ENCODE measurements around the gene SNAPC5. TPM values are rescaled to one million over a fixed set of nuclear protein-coding genes. Genes with fewer than 3 reads are reported as not detected.

The SNAPC5 gene
- total RNA-seq, 1 experiment from 2014 or later, result 28.3 TPM

DNA sequence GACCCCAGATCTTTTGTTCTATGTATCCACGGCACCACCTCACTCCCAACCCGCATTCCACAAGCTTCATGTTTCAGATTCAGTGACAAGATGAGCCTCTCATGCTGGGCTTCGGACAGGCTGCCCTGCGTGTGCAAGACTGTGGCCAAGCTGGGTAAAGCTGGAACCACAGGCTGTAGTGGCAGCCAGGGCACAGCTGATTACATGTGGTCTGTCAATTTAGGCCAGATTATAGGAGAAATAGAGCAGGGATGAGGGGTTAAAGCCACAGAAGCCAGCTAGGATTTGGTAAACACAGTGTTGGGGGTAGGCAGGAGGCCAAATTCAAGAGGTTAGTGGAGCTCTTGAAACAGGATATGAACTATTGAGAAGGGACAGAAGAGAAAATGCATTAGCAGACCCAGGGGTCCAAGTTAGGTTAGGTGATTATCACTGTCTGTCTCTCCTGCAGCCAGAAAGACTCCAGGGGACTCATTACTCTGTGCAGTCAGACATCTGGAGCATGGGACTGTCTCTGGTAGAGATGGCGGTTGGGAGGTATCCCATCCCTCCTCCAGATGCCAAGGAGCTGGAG is 12.9 kb downstream of the SNAPC5 start (continued):
- TF ChIP-seq, protein P1, sequence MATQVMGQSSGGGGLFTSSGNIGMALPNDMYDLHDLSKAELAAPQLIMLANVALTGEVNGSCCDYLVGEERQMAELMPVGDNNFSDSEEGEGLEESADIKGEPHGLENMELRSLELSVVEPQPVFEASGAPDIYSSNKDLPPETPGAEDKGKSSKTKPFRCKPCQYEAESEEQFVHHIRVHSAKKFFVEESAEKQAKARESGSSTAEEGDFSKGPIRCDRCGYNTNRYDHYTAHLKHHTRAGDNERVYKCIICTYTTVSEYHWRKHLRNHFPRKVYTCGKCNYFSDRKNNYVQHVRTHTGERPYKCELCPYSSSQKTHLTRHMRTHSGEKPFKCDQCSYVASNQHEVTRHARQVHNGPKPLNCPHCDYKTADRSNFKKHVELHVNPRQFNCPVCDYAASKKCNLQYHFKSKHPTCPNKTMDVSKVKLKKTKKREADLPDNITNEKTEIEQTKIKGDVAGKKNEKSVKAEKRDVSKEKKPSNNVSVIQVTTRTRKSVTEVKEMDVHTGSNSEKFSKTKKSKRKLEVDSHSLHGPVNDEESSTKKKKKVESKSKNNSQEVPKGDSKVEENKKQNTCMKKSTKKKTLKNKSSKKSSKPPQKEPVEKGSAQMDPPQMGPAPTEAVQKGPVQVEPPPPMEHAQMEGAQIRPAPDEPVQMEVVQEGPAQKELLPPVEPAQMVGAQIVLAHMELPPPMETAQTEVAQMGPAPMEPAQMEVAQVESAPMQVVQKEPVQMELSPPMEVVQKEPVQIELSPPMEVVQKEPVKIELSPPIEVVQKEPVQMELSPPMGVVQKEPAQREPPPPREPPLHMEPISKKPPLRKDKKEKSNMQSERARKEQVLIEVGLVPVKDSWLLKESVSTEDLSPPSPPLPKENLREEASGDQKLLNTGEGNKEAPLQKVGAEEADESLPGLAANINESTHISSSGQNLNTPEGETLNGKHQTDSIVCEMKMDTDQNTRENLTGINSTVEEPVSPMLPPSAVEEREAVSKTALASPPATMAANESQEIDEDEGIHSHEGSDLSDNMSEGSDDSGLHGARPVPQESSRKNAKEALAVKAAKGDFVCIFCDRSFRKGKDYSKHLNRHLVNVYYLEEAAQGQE (IDR thresholded peaks at IDR 0.05; ENCODE audit: low read depth), result no peak
- no peak for TF ChIP-seq SIN3A (IDR thresholded peaks at IDR 0.05; ENCODE audit: low read depth)
- no peak for TF ChIP-seq ZNF274 (IDR thresholded peaks at IDR 0.05; ENCODE audit: low read depth, low read length)
- no peak for TF ChIP-seq ZFX (IDR thresholded peaks at IDR 0.05)
- TF ChIP-seq EZH2phosphoT487 (IDR thresholded peaks at IDR 0.05; ENCODE audit: borderline replicate concordance), result no peak
- no peak for TF ChIP-seq SP1 (IDR thresholded peaks at IDR 0.05; ENCODE audit: low read depth)
- TF ChIP-seq JUND (IDR thresholded peaks at IDR 0.05), result no peak
- no peak for TF ChIP-seq POLR2A (IDR thresholded peaks at IDR 0.05; ENCODE audit: borderline replicate concordance, extremely low read depth, insufficient read depth, insufficient read length)
- no peak for TF ChIP-seq EZH2 (IDR thresholded peaks at IDR 0.05)
- no peak for TF ChIP-seq RAD21 (IDR thresholded peaks at IDR 0.05; ENCODE audit: low read depth)

DNA sequence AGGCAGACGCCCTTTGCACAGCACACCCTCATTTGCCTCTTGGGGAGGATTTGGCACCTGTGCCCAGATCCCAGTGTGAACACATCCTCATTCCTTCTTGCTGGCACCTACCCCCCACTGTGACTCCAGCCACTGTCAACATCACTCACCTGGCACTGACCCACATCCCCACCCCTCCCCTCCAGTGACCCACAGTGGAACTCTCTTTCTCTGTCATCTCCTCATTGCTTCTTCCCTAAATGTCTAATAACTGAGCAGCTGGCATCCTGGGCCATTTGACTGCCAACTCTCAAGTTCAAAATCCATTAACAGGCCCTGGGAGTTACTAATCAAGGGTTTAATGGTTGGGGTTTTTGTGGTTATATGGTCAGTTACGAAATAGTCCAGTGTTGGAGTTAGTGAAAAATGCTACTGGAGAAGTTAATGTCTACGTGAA is 14.4 kb downstream of the SNAPC5 start:
- intact Hi-C loops (cut with micrococcal nuclease), result no loop called here
- no peaks in the 10 kb centered on the region for H3K9me2 ChIP-seq (ENCODE audit: insufficient read depth)

More for the DNA sequence above, 14.4 kb downstream of the SNAPC5 start:
- Histone ChIP-seq H3K9me3 (ENCODE audit: control insufficient read depth in 1 of 2, insufficient read depth in 1 of 2, low read depth in 1 of 2, low read length in 2 of 2) (no peaks in the 10 kb centered on the region), H3K27me3 (ENCODE audit: insufficient read depth, low read length) (no peaks in the 10 kb centered on the region), H3K4me2 (ENCODE audit: low read length) (peak overlapping the region; percentile 52), H3K4me1 (ENCODE audit: control insufficient read depth in 1 of 2, insufficient read depth in 2 of 2, low read length in 2 of 2) (peaks cover 36 to 42% of the 10 kb centered on the region in 2 experiments), H3K9ac (ENCODE audit: low read length) (peak overlapping the region; percentile 0; the same call in 1 of the 2 replicates), H3K4me3 (replicated peaks in 1 of 2; ENCODE audit: low read depth in 1 of 2, low read length in 2 of 2) (no peak overlapping the region), H3K79me2 (ENCODE audit: insufficient read depth, low read length) (no peaks in the 10 kb centered on the region; the same call in 1 of the 2 replicates), H3K27ac (ENCODE audit: low read depth, low read length) (peak overlapping the region; percentile 23; the same call in 1 of the 2 replicates), H4K20me1 (ENCODE audit: insufficient read depth) (no peaks in the 10 kb centered on the region), H3K36me3 (ENCODE audit: control insufficient read depth in 1 of 2, insufficient read depth in 2 of 2, low read length in 2 of 2) (peaks cover 6 to 14% of the 10 kb centered on the region in 2 experiments; a peak in 3 of 4 replicates), H2AFZ (ENCODE audit: low read depth, low read length, poor library complexity, severe bottlenecking) (no peak overlapping the region)
- ATAC-seq, result peak; percentile 26
- DNase-seq (ENCODE audit: low read depth, low spot score), result no peak
- ChIA-PET POLR2A (no interaction called here), CTCF (interaction anchor here (1.4 kb wide), 1 partner anchor 15 kb away, joined by 3 read pairs; the partner anchor contains the start of gene SNAPC5), RAD21 (ENCODE audit: low non-redundant PET in 1 of 2, low total read pairs in 2 of 2, uncharacterized antibody in 2 of 2, unreplicated experiment in 2 of 2) (no interaction called here)
- TF ChIP-seq, protein P2, sequence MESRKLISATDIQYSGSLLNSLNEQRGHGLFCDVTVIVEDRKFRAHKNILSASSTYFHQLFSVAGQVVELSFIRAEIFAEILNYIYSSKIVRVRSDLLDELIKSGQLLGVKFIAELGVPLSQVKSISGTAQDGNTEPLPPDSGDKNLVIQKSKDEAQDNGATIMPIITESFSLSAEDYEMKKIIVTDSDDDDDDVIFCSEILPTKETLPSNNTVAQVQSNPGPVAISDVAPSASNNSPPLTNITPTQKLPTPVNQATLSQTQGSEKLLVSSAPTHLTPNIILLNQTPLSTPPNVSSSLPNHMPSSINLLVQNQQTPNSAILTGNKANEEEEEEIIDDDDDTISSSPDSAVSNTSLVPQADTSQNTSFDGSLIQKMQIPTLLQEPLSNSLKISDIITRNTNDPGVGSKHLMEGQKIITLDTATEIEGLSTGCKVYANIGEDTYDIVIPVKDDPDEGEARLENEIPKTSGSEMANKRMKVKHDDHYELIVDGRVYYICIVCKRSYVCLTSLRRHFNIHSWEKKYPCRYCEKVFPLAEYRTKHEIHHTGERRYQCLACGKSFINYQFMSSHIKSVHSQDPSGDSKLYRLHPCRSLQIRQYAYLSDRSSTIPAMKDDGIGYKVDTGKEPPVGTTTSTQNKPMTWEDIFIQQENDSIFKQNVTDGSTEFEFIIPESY (IDR thresholded peaks at IDR 0.05; ENCODE audit: extremely low read depth, insufficient replicate concordance, low read length), result no peak
- TF ChIP-seq POLR2A (IDR thresholded peaks at IDR 0.05; ENCODE audit: borderline replicate concordance, extremely low read depth, insufficient read depth, insufficient read length), result no peak
- TF ChIP-seq, protein P3, sequence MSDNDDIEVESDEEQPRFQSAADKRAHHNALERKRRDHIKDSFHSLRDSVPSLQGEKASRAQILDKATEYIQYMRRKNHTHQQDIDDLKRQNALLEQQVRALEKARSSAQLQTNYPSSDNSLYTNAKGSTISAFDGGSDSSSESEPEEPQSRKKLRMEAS (IDR thresholded peaks at IDR 0.05), result no peak
- no peak for TF ChIP-seq CBX3 (IDR thresholded peaks at IDR 0.05; ENCODE audit: low read depth)
- TF ChIP-seq, protein P4, sequence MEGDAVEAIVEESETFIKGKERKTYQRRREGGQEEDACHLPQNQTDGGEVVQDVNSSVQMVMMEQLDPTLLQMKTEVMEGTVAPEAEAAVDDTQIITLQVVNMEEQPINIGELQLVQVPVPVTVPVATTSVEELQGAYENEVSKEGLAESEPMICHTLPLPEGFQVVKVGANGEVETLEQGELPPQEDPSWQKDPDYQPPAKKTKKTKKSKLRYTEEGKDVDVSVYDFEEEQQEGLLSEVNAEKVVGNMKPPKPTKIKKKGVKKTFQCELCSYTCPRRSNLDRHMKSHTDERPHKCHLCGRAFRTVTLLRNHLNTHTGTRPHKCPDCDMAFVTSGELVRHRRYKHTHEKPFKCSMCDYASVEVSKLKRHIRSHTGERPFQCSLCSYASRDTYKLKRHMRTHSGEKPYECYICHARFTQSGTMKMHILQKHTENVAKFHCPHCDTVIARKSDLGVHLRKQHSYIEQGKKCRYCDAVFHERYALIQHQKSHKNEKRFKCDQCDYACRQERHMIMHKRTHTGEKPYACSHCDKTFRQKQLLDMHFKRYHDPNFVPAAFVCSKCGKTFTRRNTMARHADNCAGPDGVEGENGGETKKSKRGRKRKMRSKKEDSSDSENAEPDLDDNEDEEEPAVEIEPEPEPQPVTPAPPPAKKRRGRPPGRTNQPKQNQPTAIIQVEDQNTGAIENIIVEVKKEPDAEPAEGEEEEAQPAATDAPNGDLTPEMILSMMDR (IDR thresholded peaks at IDR 0.05 in 2 of 3, conservative IDR thresholded peaks at IDR 0.05 in 1 of 3; ENCODE audit: borderline replicate concordance in 1 of 3, insufficient read depth in 1 of 3, low read depth in 2 of 3, low read length in 2 of 3), result no peak
- TF ChIP-seq POLR2AphosphoS5 (IDR thresholded peaks at IDR 0.05; ENCODE audit: low read depth, low read length), result no peak
- TF ChIP-seq SIN3A (IDR thresholded peaks at IDR 0.05; ENCODE audit: low read depth), result no peak
- TF ChIP-seq TCF7L2 (IDR thresholded peaks at IDR 0.05; ENCODE audit: borderline replicate concordance, extremely low read depth, insufficient read depth, insufficient read length), result no peak
- TF ChIP-seq ZNF274 (IDR thresholded peaks at IDR 0.05; ENCODE audit: low read depth, low read length), result no peak
- no peak for TF ChIP-seq CEBPB (IDR thresholded peaks at IDR 0.05; ENCODE audit: low read depth)
- BruUV-seq (replicated peaks), result no TSS peak
